ENCODE results near the gene CBX1.

DNA sequence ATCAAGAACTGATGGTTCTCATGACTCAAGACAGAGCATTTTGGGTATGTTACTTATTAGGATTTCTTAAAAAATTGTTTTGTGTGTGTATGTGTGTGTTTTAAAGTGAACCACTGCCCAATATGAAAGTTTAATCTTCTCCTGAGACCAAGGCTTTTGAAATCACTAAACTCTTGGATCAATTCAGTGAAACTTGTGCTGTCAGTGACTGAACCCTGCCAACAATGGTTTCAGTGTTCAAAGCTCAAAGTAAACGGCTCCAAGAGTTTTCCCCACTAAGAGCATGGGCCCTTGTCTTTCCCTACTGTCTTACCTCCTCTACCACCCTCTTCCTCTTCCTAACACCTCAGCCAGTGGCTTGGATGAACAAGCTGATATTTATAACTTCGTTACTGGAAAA, 31.1 kb downstream of the CBX1 start:
- TF ChIP-seq, protein P1, sequence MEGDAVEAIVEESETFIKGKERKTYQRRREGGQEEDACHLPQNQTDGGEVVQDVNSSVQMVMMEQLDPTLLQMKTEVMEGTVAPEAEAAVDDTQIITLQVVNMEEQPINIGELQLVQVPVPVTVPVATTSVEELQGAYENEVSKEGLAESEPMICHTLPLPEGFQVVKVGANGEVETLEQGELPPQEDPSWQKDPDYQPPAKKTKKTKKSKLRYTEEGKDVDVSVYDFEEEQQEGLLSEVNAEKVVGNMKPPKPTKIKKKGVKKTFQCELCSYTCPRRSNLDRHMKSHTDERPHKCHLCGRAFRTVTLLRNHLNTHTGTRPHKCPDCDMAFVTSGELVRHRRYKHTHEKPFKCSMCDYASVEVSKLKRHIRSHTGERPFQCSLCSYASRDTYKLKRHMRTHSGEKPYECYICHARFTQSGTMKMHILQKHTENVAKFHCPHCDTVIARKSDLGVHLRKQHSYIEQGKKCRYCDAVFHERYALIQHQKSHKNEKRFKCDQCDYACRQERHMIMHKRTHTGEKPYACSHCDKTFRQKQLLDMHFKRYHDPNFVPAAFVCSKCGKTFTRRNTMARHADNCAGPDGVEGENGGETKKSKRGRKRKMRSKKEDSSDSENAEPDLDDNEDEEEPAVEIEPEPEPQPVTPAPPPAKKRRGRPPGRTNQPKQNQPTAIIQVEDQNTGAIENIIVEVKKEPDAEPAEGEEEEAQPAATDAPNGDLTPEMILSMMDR (IDR thresholded peaks at IDR 0.05; ENCODE audit: insufficient read depth, low read depth, low read length), result no peak
- TF ChIP-seq EZH2 (IDR thresholded peaks at IDR 0.05; ENCODE audit: insufficient read depth, low read length), result no peak
